ENCODE data around the gene UBAP1. TPM values are rescaled to one million over a fixed set of nuclear protein-coding genes. Genes with fewer than 3 reads are reported as not detected.
A peak's percentile ranks its signal among the peaks of the same experiment; 100 is the strongest.

Gene UBAP1
- total RNA-seq, 1 donor from 2014 or later, result 30.0 TPM

DNA sequence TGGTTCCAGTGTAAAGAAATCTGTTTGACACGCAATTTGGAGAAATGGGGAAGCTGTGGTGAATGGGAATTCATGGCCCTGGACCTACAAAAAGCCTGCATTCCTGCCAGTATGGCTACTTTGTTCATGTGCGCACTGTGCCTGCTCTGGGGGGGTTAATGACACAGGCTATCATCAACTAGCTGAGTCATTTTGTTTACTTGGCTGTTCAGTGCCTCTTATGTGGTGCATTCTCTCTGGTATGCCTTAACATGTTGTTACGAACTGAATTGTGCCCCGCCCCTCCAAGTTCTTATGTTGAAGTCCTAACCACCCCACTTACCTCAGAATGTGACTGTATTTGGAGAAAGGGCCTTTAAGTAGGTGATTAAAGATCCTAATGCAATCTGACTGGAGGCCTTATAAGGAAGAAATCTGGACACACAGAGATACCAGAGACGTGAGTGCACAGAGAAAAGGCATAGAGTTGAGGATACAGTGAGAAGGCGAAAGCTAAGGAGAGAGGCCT lies 20.4 kb upstream of the UBAP1 start:
- Mint-ChIP-seq H3K4me1 (ENCODE audit: low read depth) (no peaks in the 10 kb centered on the region), H3K9me3 (no peaks in the 10 kb centered on the region), H3K27me3 (ENCODE audit: insufficient read depth) (peaks cover 8% of the 10 kb centered on the region), H3K36me3 (ENCODE audit: low read depth) (no peaks in the 10 kb centered on the region), H3K4me3 (no peak overlapping the region), H3K27ac (no peak overlapping the region)
- intact Hi-C loops (cut with micrococcal nuclease), result no loop called here
- DNase-seq (ENCODE audit: low spot score), result no peak

DNA sequence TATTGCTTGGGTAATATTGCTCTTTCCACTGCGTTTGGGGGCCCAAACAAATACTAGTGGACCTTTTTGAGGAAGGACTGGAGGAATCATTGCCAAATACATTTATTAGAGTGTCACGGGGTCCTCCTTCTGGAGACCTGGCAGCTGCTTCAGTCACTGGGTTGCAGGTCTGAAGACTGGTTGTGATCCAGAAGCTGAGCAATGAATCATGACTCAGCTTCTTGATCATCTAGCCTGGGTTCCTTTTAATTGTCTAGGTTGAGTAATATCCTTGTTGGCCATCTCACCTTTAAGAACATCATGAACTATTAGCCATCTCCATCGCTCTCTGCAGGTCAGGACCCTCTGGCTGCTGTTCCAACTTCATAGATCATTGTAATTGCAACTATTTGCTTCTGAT lies 15.4 kb upstream of the UBAP1 start:
- DNase-seq (ENCODE audit: low spot score), result no peak
- intact Hi-C loops (cut with micrococcal nuclease), result no loop called here
- H3K4me1 Mint-ChIP-seq (ENCODE audit: low read depth), result no peaks in the 10 kb centered on the region
- H3K9me3 Mint-ChIP-seq, result no peaks in the 10 kb centered on the region
- H3K4me3 Mint-ChIP-seq, result no peak overlapping the region
- peaks cover 7% of the 10 kb centered on the region for H3K27me3 Mint-ChIP-seq (ENCODE audit: insufficient read depth)
- no peaks in the 10 kb centered on the region for H3K36me3 Mint-ChIP-seq (ENCODE audit: low read depth)
- no peak overlapping the region for H3K27ac Mint-ChIP-seq

DNA sequence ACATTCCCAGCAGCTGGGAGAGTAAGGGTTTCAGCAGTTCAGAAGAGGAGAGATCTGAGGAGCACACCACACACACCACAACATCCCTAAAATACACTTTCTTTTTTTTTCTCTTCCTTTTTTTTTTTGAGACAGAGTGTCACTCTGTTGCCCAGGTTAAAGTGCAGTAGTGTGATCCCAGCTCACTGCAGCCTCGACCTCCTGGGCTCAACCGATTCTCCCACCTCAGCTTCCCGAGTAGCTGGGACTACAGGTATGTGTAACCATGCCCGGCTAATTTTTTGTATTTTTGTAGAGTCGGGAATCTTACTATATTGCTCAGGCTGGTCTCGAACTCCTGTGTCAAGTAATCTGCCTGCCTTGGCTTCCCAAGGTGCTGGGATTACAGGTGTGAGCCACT lies 9.7 kb upstream of the UBAP1 start:
- no peaks in the 10 kb centered on the region for H3K36me3 Mint-ChIP-seq (ENCODE audit: low read depth)

DNA sequence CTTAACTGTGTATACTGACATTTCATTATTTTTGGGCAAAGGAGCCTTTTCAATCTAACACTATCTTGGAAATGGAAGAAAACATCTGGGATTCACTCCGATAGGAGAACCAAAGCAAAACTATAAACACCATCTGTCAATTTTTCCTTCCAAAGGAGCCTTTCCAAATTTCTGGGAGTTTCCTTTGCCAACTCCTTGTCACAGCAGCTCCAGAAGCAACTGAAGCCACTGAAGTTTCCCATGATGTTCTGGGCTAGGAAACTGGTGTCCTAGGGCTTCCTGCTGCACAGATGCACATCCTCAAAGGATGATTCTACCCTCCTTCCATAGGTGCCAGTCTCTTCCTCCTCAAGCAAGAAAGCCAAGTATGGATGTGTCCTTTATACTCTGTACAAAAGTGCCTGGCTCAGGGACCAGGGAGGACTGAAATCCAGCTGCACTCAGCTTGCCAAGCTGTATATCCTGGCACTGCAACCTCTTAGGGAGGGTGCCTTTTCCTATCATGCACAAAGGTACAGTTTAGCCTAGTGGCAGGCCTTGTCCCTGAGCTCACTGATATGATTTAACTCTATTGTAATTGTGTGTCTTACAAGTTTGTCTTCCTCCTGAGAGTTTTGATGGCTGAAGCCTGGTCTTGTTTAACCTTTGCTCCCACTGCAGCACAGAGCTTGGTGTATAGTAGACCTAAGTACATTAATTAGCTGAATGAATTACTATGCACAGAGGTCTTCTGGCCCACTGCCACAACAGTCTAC lies 8.4 kb upstream of the UBAP1 start:
- H3K27me3 Mint-ChIP-seq (ENCODE audit: insufficient read depth), result peaks cover 2% of the 10 kb centered on the region
- peaks cover 7% of the 10 kb centered on the region for H3K4me1 Mint-ChIP-seq (ENCODE audit: low read depth)
- no peaks in the 10 kb centered on the region for H3K9me3 Mint-ChIP-seq
- no peaks in the 10 kb centered on the region for H3K36me3 Mint-ChIP-seq (ENCODE audit: low read depth)
- no peak overlapping the region for H3K27ac Mint-ChIP-seq
- intact Hi-C loops (cut with micrococcal nuclease), result no loop called here
- H3K4me3 Mint-ChIP-seq, result no peak overlapping the region
- no peak for DNase-seq (ENCODE audit: low spot score)

More for the DNA sequence above, 9.7 kb upstream of the UBAP1 start:
- intact Hi-C loops (cut with micrococcal nuclease), result no loop called here
- peaks cover 2% of the 10 kb centered on the region for H3K27me3 Mint-ChIP-seq (ENCODE audit: insufficient read depth)
- no peaks in the 10 kb centered on the region for H3K9me3 Mint-ChIP-seq
- no peak for DNase-seq (ENCODE audit: low spot score)
- H3K4me3 Mint-ChIP-seq, result no peak overlapping the region
- H3K4me1 Mint-ChIP-seq (ENCODE audit: low read depth), result peaks cover 7% of the 10 kb centered on the region
- H3K27ac Mint-ChIP-seq, result no peak overlapping the region

DNA sequence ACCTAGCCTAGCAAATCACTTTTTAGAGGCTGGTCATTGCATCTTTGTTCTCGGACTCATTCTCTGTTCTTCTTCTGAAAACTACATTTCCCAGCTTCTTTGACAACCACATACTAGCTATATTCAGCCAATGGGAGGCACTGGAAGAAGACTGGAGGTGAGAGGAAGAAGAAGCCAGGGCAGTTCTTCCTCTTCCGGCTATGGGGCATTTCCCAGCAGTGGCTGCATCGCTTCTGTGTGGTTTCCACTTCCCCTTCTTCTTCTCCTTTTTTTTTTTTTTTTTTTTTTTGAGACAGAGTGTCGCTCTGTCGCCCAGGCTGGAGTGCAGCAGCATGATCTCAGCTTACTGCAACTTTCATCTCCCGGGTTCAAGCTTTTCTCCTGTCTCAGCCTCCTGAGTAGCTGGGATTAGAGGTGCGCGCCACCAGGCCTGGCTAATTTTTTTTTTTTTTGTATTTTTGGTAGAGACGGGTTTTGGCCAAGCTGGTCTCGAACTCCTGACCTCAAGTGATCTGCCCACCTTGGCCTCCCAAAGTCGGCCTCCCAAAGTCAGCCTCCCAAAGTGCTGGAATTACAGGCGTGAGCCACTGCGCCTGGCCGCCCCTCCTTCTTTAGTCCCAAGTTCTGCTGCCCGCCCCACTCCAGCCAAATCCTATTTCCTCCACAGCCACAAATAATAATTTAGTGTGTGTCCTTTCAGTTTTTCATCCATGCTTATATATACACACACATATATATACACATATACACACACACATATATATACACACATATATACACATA lies 6.9 kb upstream of the UBAP1 start:
- H3K27ac Mint-ChIP-seq, result peak overlapping the region; percentile 67
- H3K9me3 Mint-ChIP-seq, result no peaks in the 10 kb centered on the region
- DNase-seq (ENCODE audit: low spot score), result peak; percentile 48
- H3K4me1 Mint-ChIP-seq (ENCODE audit: low read depth), result peaks cover 12% of the 10 kb centered on the region
- no peak overlapping the region for H3K4me3 Mint-ChIP-seq
- H3K36me3 Mint-ChIP-seq (ENCODE audit: low read depth), result no peaks in the 10 kb centered on the region
- intact Hi-C loops (cut with micrococcal nuclease), result no loop called here
- H3K27me3 Mint-ChIP-seq (ENCODE audit: insufficient read depth), result peaks cover 2% of the 10 kb centered on the region

DNA sequence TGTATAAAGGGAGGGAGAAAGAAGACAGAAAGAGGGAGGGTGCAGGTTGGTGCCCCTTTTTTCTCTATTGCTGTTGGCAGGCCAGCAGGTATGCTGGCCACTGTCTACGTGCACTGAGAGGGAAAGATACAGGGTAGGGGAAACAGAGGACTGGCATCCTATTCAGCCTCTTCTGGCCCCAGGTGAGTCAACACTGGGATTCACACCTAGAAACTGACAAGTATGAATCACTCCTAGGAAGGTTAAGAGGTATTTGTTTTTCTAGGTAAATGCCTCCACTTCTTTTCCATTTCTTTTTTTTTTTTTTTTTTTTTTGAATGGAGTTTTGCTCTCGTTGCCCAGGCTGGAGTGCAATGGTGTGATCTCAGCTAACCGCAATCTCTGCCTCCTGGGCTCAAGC lies 2.8 kb upstream of the UBAP1 start:
- H3K9me3 Mint-ChIP-seq, result no peaks in the 10 kb centered on the region
- intact Hi-C loops (cut with micrococcal nuclease), result loop anchor here (5.0 kb wide), 1 partner anchor 1624 kb away; the partner anchor contains the start of genes SMIM27 and TOPORS
- peaks cover 2% of the 10 kb centered on the region for H3K27me3 Mint-ChIP-seq (ENCODE audit: insufficient read depth)
- H3K4me1 Mint-ChIP-seq (ENCODE audit: low read depth), result peaks cover 12% of the 10 kb centered on the region
- DNase-seq (ENCODE audit: low spot score), result no peak
- H3K36me3 Mint-ChIP-seq (ENCODE audit: low read depth), result peaks cover 6% of the 10 kb centered on the region
- no peak overlapping the region for H3K27ac Mint-ChIP-seq
- H3K4me3 Mint-ChIP-seq, result peak overlapping the region; percentile 45

DNA sequence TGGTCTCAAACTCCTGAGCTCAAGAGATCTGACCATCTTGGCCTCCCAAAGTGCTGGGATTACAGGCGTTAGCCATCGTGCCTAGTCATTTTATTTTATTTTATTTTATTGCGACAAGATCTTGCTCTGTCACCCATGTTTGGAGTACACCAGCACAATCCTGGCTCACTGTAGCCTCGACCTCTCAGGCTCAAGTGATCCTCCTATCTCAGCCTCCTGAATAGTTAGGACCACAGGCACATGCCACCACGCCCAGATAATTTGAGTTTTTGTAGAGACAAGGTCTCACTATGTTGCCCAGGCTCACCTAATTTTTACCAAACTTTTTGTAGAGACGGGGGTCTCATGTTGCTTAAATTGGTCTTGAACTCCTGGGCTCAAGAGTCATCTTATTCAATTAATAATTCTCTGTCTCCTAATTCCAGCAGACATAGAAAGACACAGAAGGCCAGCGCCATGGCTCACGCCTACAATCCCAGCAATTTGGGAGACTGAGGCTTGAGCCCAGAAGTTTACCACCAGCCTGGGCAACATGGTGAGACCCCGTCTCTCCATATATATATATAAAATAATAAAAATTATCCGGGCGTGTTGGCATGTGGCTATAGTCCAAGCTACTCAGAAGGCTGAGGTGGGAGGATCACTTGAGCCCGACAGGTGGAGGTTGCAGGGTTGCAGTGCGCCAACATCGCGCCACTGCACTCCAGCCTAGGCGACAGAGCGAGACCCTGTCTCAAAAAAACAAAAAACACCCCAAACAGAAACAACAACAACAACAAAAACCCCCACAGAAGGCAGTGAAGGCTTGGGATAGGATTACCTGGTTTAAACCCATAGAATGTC lies 1.0 kb upstream of the UBAP1 start:
- Mint-ChIP-seq H3K9me3 (no peaks in the 10 kb centered on the region), H3K4me1 (ENCODE audit: low read depth) (peaks cover 5% of the 10 kb centered on the region), H3K36me3 (ENCODE audit: low read depth) (peaks cover 8% of the 10 kb centered on the region), H3K27ac (peak overlapping the region; percentile 94), H3K4me3 (peak overlapping the region; percentile 92), H3K27me3 (ENCODE audit: insufficient read depth) (no peaks in the 10 kb centered on the region)
- no peak for DNase-seq (ENCODE audit: low spot score)
- intact Hi-C loops (cut with micrococcal nuclease), result loop anchor here (1.0 to 5.0 kb wide), 9 partner anchors 52 to 1626 kb away; partner anchors contain the start of genes DCAF12, KIF24, MYORG and NOL6

DNA sequence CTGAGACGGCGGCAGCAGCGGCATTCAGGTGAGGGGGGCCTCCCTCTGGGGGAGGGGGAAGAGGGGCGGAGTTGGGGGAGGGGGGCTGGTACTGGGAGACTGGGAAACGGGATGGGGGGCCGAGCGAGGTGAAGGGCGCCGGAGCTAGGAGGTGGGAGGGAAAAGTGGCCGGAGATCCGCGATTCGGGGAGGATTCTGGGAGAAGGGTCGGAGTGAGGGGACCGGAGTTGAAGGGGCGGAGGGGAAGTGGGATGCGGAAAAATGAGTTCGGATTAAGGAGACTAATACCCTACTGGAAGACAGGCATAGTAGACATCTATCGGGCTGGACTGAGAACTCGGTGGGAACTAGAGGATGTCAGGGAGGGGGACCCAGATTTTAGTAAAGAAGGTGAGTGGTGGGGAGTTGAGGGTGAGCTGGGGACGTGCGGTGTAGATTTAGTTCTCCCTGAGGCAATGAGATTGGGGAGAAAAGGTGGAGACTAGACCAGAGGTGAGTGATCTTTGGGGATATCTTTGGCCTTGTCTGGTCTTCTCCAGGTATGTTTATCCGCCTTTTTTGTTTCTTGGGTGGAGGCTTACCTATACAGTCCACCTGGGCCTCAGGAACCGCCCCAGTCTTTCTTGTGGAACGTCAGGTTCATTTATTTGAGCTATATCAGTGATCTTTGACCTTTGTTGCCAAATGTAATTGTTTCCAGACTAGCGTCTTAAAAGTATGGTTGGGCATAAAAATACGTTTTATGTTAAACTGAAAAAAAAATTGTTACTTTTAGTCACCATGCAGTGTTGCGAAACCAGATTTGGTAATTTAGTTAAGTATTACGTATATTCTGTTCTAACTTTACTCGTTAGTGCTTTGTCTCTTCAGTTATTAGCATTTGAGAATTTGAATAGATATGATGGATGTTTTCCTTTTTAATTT lies 632 bp downstream of the UBAP1 start:
- Mint-ChIP-seq H3K9me3 (no peaks in the 10 kb centered on the region), H3K27ac (peak overlapping the region; percentile 94), H3K36me3 (ENCODE audit: low read depth) (peaks cover 11% of the 10 kb centered on the region), H3K4me3 (peak overlapping the region; percentile 92), H3K27me3 (ENCODE audit: insufficient read depth) (no peaks in the 10 kb centered on the region), H3K4me1 (ENCODE audit: low read depth) (peaks cover 5% of the 10 kb centered on the region)
- DNase-seq (ENCODE audit: low spot score), result no peak
- intact Hi-C loops (cut with micrococcal nuclease), result loop anchor here (1.0 to 5.0 kb wide), 7 partner anchors 73 to 1627 kb away; partner anchors contain the start of genes DNAI1, FAM219A, KIF24 and MYORG

DNA sequence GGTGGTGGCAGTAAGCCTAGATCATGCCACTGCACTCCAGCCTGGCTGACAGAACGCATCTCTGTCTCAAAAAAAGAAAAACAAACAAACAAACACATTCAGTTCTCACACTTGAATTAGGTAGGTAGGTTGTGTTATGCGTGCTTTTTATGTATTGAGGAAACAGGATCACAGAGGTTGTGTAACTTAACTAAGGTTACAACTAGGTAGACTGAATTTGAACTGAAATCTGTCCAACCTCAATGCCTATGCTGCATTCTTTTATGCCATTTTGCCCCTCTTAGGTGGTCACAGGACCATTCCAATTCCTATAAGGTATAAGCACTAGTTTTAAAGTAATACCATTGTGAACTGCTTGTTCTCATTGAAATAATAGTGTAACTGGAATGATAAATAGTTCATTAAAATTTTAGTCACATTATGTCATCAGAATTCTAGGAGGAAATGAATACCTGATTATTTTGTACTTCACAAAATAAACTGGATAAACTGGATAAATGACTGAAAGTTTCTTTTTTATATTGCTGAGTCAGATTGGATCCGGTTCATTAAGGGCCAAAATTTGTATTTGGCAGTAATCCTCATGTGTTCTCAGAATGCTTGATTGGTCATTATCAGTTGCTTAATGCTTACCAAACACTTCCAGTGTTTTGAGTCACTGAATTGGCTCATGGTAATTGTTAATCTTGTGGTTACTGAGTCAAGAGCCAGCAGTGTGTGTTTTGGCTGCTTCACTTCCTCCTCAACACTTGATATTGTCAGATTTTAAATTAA lies 7.1 kb downstream of the UBAP1 start:
- no peaks in the 10 kb centered on the region for H3K27me3 Mint-ChIP-seq (ENCODE audit: insufficient read depth)
- no peak overlapping the region for H3K27ac Mint-ChIP-seq
- peaks cover 25% of the 10 kb centered on the region for H3K4me1 Mint-ChIP-seq (ENCODE audit: low read depth)
- peaks cover 8% of the 10 kb centered on the region for H3K36me3 Mint-ChIP-seq (ENCODE audit: low read depth)
- H3K9me3 Mint-ChIP-seq, result no peaks in the 10 kb centered on the region
- intact Hi-C loops (cut with micrococcal nuclease), result no loop called here
- DNase-seq (ENCODE audit: low spot score), result no peak
- no peak overlapping the region for H3K4me3 Mint-ChIP-seq

DNA sequence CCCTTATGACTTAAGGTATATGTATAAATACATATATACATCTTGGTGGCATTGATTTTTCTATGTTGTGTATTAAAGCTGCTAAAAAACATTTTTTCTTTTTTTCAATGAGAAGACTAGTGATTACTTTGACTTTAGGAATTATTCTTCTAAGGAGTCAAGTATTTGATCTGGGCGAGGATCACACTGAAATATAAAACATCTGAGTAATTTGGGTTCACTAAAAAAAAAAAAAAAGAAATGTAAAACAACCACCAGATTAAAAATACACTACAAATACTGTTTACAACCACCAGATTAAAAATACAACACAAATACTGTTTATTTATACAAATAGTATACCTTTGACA lies 9.0 kb downstream of the UBAP1 start:
- intact Hi-C loops (cut with micrococcal nuclease), result no loop called here
- Mint-ChIP-seq H3K4me3 (no peak overlapping the region), H3K4me1 (ENCODE audit: low read depth) (peaks cover 31% of the 10 kb centered on the region), H3K9me3 (no peaks in the 10 kb centered on the region), H3K27ac (no peak overlapping the region), H3K27me3 (ENCODE audit: insufficient read depth) (no peaks in the 10 kb centered on the region), H3K36me3 (ENCODE audit: low read depth) (peaks cover 6% of the 10 kb centered on the region)
- DNase-seq (ENCODE audit: low spot score), result no peak

Data from activated T-helper 1 cell treated with anti-CD3 and anti-CD28 coated beads, Interleukin-12 subunit alpha, Interleukin-12 subunit beta, Interleukin-2, Interleukin-4 antibody, amounts not matched to agents 30 ng/mL and 10 ng/mL and 1 ng/mL, durations not matched to agents 14 hours and 24 hours and 36 hours (primary cell).